HG02884 (cell line): ENCODE data around the gene PSMA8.
A peak's percentile ranks its signal among the peaks of the same experiment; 100 is the strongest.
"Not testable (repeated sequence)": the region's sequence is repeated elsewhere in the genome, so short reads cannot be mapped to it uniquely, and the experiment has no call there.

Experiments
- ATAC-seq: cut with Tn5 transposase; IDR thresholded peaks from one replicate; pipeline ENCODE4 v1.9.1; 2021; ENCODE audit warnings: mild to moderate bottlenecking, moderate library complexity; ENCODE audit not compliant: unreplicated experiment

The PSMA8 gene

DNA sequence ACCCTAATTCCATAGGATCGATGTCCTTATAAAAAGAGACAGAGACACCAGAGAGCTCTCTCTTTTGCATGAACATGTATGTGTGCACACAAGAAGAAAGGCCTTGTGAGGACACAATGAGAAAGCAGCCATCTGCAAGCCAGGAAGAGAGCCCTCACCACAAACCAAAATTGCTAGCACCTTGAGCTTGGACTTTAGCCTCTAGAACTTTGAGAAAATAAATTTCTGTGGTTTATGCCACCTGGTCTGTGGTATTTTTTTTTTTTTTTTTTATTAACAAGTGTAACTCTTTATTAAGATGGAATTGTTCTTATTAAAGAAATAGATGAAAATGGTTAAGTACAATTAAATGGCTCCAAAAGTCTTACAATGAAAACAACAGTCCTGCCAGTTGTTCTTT is 33.9 kb downstream of the PSMA8 start:
- not testable (repeated sequence) for ATAC-seq

DNA sequence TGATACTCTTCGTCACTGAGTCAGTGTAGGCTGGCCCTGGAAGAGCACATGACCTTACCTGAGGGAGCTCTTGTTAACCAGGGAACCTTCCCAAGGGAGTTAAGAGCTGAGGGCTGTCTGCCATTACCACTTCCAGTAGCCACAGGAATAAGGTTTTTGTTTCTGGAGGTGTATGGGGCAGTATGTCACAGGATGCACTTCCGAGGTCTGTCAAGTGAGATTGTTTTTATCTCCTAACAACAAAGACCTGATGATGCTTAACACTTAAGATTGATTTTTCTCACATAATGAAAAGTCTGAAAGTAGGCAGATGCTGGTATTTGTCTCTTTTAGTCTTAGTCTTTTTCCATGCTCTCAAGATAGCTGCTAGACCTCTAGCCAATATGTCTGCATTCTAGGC is 41.8 kb downstream of the PSMA8 start:
- ATAC-seq = no peak

DNA sequence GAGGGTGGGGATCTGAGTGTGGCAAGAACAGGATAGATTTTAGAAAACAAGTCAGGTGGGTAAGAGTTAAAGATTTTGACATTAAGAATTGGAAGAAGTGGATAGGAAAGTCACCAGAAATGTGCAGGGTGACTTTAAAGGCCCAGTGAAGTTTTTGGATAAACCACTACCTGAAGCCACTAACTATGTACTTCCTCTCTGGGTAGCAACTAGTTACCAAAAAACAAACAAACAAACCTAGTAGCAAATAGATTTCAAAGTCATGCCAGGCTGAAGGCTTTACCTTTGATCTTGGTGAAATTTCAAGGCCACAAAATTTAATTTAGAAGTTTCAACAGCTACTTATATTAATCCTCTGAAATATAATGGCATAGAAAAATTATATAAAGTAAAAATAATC is 42.5 kb downstream of the PSMA8 start:
- ATAC-seq = no peak

DNA sequence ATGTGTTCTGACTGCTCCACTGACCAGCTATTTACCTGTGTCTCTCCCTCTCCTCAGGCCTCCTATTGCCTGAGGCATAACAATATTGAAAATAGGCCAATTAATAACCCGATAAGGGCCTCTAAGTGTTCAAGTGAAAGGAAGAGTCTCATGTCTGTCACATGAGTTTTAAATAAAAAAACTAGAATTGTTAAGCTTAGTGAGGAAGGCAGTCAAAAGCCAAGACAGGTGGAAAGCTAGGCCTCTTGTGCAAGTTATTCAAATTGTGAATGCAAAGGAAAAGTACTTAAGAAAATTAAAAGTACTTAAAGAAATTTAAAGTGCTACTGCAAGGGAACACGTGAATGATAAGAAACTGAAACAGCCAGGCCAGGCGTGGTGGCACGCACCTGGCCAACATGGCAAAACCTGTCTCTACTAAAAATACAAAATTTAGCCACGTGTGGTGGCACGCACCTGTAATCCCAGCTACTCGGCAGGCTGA is 47.7 kb downstream of the PSMA8 start:
- ATAC-seq = peak; percentile 42

DNA sequence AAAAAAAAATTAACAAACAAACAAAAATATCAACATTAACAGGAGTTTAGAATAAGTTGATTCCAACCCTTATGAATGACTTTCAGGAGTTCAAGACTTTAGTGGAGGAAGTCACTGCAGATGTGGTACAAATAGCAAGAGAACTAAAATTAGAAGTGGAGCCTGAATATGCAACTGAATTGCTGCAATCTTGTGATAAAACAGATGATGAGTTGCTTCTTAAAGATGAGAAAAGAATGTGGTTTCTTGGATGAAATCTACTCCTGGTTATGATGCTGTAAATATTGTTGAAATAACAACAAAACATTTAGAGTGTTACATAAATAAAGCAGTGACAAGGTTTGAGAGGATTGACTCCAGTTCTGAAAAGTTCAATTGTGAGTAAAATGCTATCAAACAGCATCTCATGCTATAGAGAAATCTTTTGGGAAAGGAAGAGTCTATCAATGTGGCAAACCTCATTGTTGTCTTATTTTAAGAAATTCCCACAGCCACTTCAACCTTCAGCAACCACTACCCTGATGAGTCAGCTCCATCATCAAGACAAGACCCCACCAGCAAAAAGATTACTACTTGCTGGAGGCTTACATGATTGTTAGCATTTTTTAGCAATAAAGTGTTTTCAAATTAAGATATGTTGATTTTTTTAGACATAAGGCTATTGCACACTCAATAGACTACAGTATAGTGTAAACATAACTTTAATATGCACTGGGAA is 49.9 kb downstream of the PSMA8 start:
- ATAC-seq = no peak

DNA sequence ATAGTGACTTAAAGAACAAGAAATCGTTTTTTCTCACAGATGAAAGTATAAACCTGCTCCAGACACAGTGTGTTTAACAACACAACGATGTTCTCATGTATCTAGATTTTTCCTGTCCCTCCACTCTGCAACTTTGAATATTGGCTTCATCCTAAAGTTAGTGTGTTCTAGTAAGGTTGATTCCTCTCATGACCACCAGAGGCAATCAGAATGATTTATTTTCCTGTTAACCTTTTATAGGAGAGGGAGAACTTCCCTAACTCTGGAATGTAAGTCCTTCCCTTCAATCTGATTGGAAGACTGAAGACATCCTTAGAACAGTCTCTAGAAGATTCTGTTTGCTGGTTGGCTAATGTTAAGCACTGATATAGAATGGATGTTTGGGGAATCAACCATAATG is 51.6 kb downstream of the PSMA8 start:
- no peak for ATAC-seq

DNA sequence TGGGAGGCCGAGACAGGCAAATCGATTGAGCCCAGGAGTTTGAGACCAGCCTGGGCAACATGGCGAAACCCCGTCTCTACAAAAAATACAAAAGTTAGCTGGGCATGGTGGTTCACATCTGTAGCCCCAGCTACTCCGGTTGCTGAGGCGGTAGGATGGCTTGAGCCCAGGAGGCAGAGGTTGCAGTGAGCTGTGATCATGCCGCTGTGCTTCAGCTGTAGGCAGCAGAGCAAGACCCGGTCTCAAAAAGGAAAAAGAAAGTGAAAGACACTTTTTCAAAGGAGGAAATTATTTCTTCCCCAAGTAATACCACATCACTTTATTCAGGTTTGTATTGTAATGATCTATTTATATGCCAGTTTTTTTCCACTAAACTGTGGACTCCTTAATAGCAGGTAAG is 56.8 kb downstream of the PSMA8 start:
- peak; percentile 84 for ATAC-seq

DNA sequence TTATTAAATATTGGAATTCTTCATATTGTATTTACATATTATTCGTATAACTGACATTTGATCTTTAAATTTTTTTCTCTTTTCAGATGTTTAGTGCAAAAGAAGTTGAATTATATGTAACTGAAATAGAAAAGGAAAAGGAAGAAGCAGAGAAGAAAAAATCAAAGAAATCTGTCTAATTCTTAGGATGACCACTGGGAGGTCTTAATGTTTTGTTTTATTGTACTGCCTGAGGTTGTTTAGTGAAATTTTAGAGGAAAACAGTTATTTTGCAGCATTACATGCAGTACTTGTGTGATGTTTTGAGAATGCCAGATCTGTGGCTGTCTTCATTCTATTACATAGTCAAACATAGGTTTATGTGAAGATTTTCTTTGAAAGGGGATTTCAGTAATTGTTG is 58.6 kb downstream of the PSMA8 start:
- no peak for ATAC-seq

DNA sequence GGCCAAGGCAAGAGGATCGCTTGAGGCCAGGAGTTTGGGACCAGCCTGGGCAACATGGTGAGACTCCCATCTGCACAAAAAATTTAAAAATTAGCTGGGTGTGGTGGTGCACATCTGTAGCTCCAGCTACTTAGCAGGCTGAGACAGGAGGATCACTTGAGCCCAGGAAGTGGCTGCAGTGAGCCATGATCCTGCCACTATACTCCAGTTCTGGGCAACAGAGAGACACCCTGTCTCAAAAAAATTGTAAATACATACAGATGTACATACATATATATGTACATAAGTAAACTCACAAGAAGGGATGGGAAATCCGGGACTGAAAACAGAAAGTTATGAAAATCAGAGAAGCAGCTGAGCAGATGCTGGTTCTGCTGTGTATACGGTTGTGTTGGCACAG is 62.9 kb downstream of the PSMA8 start:
- ATAC-seq = no peak

DNA sequence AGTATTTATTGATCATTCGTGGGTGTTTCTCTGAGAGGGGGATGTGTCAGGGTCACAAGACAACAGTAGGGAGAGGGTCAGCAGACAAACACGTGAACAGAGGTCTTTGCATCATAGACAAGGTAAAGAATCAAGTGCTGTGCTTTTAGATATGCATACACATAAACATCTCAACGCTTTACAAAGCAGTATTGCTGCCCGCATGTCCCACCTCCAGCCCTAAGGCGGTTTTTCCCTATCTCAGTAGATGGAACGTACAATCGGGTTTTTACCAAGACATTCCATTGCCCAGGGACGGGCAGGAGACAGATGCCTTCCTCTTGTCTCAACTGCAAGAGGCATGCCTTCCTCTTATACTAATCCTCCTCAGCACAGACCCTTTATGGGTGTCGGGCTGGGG is 68.3 kb downstream of the PSMA8 start:
- ATAC-seq = not testable (repeated sequence)

DNA sequence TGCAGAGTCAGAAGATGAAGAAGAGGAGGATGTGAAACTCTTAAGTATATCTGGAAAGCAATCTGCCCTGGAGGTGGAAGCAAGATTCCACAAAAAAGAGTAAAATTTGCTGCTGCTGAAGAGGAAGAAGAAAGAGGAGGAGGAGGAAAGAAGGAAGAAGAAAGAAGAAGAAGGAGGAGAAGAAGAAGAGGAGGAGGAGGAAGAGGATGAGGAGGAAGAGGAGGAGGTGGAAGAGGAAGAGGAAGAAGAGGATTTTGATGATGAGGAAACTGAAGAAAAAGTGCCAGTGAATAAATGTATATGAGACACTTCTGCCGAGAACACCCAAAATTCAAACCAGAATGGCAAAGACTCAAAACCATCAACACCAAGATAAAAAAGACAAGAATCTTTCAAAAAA is 71.6 kb downstream of the PSMA8 start:
- no peak for ATAC-seq

DNA sequence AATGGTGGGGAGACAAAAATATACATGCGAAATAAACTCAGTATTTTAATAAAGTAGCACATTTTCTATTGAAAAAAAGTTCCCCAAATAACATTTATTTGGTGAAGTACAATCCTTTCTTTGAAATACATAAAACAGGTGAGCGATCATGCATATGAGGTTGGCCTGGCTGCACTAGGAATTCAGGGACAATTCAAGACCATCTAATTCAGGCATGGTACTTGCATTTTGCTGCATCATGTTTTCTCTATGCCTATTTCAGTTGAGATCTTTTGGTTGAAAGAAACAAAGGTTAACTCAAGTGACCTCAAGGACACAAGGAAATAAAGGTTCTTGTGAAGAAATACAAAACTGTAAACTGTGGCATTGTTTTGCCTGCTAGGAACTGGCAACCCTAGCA is 72.8 kb downstream of the PSMA8 start:
- ATAC-seq = no peak

DNA sequence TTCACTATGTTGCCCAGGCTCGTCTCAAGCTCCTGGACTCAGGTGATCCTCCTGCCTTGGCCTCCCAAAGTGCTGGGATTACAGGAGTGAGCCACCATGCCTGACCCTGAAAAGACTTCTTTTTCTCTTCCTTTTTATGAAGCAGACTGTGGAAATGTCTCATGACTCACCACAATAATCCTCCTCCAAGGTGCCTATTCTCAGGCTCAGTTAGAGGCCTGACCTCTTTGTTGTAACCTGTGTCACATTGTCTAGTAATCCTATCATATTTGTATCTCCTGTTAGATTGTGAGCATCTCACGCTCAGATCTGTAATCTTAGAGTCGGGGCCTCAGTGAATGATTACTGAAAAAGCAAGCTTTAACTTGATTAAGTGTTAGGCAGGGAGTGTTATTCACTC is 74.3 kb downstream of the PSMA8 start:
- no peak for ATAC-seq

DNA sequence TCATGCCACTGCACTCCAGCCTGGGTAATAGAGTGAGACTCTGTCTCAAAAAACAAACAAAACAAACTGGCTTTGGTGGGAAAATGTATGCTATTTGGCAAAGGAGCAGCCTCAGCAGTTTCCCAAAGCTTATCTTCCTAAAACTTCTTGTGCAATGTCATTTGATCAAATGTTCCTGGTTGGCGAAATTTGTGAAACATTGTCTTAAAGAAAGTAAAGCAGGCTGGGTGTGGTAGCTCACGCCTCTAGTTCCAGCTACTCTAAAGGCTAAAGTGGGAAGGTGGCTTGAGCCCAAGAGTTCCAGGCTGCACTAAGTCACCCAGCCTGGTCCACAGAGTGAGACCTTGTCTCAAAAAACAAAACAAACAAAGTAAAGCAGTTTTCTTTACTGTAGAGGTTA is 75.3 kb downstream of the PSMA8 start:
- no peak for ATAC-seq

DNA sequence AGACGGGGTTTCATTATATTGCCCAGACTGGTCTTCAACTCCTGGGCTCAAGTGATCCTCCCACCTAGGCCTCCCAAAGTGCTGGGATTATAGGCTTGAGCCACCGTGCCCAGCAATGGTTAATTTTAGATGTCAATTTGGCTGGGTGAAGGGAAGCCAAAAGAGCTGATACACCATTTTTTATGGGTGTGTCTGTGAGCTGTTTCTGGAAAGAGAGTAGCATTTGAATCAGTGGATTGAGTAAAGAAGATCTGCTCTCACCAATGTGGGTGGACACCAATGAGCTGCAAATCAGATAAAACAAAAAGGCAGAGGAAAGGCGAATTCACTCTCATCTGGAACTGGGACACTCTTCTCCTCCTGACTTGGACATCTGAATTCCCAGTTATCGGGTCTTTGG is 76.5 kb downstream of the PSMA8 start:
- ATAC-seq = no peak

DNA sequence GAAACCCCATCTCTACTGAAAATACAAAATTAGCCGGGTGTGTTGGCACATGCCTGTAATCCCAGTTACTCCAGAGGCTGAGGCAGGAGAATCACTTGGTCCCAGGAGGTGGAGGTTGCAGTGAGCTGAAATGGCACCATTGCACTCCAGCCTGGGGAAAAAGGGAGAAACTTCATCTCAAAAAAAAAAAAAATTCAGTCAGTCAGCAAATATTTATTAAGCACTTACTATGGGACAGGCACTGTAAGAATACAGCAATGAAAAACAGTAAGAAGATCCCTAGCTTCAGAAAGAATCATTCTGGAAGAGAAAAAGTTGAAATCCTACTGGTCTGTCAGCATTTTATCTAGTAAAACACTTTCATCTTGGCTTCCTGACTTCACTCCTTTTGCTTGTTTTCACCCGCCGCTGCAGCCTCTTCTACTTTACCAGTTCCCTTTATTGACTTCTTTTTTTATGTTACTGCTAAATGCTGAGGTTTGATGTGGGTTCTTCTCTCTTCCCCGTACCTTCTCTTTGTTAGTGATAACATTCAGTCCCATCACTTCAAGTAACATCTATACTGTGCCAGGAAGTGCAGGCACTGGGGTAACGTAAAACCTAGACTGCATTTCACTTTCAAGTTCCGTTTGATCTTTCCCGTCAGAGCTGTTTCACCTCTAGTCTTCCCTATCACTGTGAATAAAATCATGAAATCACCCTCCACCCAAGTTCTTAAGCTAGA is 81.7 kb downstream of the PSMA8 start:
- ATAC-seq = peak; percentile 97

DNA sequence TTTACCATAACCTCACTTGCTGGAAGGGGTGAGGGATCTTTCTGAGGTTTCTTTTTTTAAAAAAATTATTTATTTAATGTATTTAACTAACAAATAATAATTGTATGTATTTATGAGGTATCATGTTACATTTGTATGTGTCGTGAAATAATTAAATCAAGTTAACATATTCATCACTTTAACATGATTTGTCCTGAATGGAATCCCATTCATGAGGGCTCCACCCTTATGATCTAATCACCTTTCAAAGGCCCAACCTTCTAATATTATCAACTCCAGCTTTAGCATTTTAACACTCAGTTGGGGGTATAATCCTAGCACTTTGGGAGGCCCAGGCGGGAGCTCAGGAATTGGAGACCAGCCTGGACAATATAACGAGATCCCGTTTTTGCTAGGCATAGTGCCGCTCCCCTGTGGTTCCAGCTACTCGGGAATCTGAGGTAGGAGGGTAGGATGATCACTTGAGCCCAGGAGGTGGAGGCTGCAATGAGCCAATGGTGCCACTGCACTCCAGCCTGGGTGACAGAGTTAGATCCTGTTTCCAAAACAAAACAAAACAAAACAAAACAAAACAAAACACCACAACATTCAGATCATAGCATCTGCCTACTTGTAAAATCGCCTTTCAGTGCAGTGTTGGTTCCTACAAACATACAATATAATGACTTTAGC is 91.5 kb downstream of the PSMA8 start:
- no peak for ATAC-seq

DNA sequence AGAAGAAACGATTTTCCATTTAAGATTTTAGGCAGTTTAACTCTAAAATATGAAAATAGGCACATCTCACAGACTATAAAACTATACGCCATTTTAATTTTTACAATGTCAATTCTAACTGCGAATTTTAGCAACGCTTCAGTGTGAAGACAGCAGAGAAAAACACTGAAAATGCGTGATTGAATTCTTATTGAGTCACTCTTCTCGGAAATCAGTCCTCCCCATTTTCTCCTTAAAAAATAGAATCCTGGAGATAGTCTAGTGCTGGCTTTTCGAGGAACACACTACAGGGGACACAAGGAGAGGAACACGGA is 92.2 kb downstream of the PSMA8 start:
- no peak for ATAC-seq

DNA sequence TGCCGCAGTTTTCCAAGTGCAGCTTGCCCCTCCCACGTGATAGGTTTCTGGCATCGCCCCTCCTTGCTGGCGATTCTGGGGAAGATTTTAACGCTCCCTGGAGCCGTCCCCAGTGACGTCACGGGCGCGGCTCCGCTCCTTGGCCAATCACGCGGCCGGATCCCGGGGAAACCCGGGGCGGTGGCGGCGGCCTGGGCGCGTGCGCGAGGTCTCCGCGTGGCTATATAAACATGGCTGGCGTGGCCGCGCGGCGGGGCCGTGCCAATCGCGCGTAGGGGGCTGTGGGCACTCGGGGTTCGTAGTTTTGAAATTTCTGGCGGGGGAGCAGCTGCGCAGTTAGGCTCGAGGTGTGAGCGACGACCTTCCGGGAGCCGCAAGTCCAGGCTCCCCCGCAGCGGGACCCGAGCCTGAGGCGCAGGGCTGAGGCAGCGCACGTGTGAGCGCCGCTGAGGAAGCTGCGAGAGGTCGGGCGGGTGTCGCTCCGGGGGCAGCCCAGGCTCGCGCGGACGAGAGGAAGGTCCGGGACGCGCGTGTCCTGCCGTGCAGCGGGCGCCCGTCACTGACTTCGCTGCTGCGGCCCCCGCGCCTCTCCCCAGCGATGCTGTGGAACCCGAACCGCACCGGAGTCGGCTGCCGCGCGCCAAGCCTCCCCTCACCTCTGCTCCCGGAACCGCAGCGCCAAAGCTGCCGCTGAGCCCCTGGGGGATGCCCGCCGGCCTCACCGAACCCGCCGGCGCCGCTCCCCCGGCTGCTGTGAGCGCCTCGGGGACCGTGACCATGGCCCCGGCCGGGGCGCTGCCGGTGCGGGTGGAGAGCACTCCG is 92.8 kb downstream of the PSMA8 start, which contains the start of gene TAF4B:
Gene TAF4B (plus strand): TSS at position 217 of the 822 bp plus-strand sequence. CDS start 489 bp downstream, at position 706.
- ATAC-seq = peak; percentile 78

DNA sequence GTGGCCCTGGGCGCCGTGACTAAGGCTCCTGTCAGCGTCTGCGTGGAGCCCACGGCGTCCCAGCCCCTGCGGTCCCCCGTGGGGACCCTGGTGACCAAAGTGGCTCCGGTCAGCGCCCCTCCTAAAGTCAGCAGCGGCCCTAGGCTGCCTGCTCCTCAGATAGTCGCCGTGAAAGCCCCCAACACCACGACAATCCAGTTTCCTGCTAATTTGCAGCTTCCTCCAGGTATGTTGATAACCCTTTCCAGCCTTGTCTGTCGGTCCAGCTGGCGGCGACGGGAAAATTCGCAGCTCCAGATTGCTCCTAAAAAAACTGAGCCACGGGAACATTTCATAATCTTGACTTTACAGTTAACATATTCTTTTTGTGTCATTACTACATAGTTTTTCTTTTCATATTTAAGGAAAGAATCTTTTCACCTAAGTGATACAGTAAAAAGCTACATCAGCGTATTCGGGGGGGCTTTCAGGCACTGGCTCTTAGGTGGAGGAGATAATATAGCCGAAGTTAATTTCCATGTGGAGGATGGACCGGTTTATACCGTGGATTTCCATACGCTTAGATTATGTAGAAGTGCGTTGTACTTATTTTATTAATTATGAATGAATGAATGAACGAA is 93.5 kb downstream of the PSMA8 start:
- no peak for ATAC-seq
